Measurements from ENCODE around the gene MLLT6.

Gene MLLT6

GRCh38 chr17:38729368-38729885, 24.4 kb downstream of the MLLT6 start:
- DNase-seq = no peak

GRCh38 chr17:38729886-38730525, 24.9 kb downstream of the MLLT6 start, which contains the start of gene CISD3:
Gene CISD3, plus strand, starts transcription at chr17:38730341. Its CDS starts 18 bp downstream, at chr17:38730359.
- no peak for DNase-seq

GRCh38 chr17:38730526-38731379, 25.7 kb downstream of the MLLT6 start:
- DNase-seq = no peak

GRCh38 chr17:38731526-38732294, 26.6 kb downstream of the MLLT6 start:
- DNase-seq = no peak

GRCh38 chr17:38732376-38733281, 27.6 kb downstream of the MLLT6 start:
- DNase-seq = no peak

- DNase-seq = no peak
Observed at GRCh38 chr17:38733282-38733981, 28.4 kb downstream of the MLLT6 start.

- no peak for DNase-seq
Observed at GRCh38 chr17:38733982-38734973, 29.2 kb downstream of the MLLT6 start.

- no peak for DNase-seq
Observed at GRCh38 chr17:38735161-38735997, 30.3 kb downstream of the MLLT6 start.

- DNase-seq = no peak
Observed at GRCh38 chr17:38738007-38738662, 33.1 kb downstream of the MLLT6 start.

- no peak for DNase-seq
Observed at GRCh38 chr17:38738686-38739085, 33.6 kb downstream of the MLLT6 start.

- DNase-seq = no peak
Observed at GRCh38 chr17:38739305-38739704, 34.2 kb downstream of the MLLT6 start.

- no peak for DNase-seq
Observed at GRCh38 chr17:38740044-38740443, 35.0 kb downstream of the MLLT6 start.

- no peak for DNase-seq
Observed at GRCh38 chr17:38740806-38741205, 35.7 kb downstream of the MLLT6 start.

GRCh38 chr17:38741461-38741860, 36.4 kb downstream of the MLLT6 start:
- no peak for DNase-seq

GRCh38 chr17:38741921-38742410, 36.9 kb downstream of the MLLT6 start:
- DNase-seq = no peak

- no peak for DNase-seq
Observed at GRCh38 chr17:38742411-38743308, 37.6 kb downstream of the MLLT6 start.

GRCh38 chr17:38743556-38744171, 38.6 kb downstream of the MLLT6 start:
- DNase-seq = no peak

Data from cortex of kidney (tissue), 1 donor.